ENCODE results near the gene EIF2D. TPM values are rescaled to one million over a fixed set of nuclear protein-coding genes. Genes with fewer than 3 reads are reported as not detected.
"Not testable (repeated sequence)": the region's sequence is repeated elsewhere in the genome, so short reads cannot be mapped to it uniquely, and the experiment has no call there.

EIF2D gene, protein sequence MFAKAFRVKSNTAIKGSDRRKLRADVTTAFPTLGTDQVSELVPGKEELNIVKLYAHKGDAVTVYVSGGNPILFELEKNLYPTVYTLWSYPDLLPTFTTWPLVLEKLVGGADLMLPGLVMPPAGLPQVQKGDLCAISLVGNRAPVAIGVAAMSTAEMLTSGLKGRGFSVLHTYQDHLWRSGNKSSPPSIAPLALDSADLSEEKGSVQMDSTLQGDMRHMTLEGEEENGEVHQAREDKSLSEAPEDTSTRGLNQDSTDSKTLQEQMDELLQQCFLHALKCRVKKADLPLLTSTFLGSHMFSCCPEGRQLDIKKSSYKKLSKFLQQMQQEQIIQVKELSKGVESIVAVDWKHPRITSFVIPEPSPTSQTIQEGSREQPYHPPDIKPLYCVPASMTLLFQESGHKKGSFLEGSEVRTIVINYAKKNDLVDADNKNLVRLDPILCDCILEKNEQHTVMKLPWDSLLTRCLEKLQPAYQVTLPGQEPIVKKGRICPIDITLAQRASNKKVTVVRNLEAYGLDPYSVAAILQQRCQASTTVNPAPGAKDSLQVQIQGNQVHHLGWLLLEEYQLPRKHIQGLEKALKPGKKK
- 41.2 TPM for total RNA-seq

DNA sequence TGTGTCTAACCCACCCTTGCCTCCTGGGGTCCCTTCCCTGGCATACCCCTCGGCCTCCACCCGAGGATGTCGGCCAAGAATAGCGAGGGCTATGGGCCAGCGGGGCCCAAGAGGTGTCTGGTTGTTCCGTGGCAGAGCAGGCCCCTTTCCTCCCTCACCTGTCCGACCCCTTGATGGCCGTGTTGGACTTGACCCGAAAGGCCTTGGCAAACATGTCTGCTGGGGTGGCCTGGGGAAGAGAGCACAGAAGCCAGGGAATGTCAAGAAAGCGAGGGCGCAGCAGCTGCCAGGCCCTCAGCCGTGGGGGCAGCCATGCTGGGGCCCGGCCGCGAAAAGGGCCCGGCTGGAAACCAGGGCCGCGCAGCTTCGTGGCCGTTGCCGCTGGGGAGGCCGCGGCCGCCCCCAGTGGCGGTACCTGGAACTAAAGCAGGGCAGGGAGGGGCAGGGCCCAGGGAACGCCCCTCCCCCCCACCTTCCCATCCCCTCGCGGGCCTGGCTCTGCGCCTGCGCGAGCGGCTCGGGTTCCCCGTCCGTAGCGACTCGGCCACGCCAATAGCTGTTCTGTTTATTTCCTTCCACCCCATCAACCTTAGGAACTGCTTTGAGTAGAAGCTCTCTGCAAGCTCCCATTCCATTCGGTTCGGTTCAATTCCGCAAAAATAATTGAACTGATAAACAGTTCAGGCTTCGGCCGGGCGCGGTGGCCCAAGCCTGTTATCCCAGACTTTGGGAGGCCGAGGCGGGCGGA is at the start of gene EIF2D:
Gene EIF2D, minus strand, starts transcription at position 337 of the 748 bp plus-strand sequence. Its CDS starts 123 bp downstream, at position 214.
- DNase-seq (ENCODE audit: low spot score) = peak; percentile 95

DNA sequence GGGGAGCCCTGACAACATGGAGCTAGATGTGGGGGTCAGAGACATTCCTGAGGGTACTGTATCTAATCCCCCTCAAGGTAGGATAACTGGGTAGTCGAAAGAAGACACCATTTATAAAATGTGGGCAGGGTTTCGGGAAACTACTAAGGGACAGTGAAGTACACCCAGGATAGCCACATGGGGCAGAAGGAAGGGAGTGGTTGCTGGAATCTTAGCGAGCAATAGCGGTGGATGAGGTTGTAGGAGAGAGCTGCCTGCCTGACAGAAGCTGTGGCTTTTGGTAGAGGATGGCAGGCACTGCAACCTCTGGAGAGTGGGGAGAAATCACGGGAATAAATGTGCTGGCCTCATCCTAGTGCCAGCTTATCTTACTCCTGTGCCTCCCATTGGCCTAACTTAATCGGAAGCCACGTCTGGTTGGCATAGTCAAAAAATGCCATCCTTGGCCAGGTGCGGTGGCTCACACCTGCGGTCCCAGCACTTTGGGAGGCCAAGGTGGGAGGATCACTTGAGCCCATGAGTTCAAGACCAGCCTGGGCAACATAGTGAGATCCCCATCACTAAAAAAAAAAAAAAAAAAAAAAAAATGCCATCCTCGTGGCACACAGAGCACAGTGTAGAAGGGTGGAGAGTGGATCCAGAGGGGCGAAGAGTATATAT is 49.0 kb upstream of the EIF2D start:
- no peak for DNase-seq (ENCODE audit: low spot score)

DNA sequence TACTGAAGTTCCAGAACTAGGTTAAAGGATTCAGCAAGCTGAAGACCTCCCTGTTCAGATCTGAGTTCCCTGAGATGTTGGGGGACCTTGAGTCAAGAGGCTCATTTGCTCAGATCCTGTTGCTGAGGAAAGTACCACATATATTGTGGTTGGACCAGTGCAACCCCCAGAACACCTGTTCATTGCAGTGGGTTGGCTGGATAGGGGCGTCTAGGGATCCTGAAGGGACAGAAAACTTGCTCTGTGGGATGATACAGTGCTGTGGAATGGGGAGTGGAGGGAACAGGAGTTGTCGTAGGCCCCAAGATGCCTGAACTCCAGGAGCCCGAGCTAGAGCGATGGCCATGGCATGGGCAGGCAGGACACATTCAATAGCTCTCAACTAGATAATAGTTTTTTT is 47.9 kb upstream of the EIF2D start:
- DNase-seq (ENCODE audit: low spot score) = no peak

DNA sequence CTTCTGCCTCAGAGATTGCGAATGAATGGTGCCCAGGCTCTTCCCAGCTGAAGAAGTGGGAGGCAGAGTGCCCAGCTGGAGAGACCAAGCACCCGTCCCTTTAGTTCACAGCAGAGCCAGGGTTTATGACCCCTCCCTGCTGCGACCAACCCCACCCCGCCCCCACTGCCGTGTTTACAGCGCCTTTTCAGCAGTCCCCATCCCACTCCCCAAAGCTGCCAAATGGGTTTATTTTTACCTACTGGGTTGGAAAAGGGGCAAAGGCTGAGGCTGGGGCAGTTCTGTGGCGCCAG is 46.7 kb upstream of the EIF2D start:
- DNase-seq (ENCODE audit: low spot score) = no peak

DNA sequence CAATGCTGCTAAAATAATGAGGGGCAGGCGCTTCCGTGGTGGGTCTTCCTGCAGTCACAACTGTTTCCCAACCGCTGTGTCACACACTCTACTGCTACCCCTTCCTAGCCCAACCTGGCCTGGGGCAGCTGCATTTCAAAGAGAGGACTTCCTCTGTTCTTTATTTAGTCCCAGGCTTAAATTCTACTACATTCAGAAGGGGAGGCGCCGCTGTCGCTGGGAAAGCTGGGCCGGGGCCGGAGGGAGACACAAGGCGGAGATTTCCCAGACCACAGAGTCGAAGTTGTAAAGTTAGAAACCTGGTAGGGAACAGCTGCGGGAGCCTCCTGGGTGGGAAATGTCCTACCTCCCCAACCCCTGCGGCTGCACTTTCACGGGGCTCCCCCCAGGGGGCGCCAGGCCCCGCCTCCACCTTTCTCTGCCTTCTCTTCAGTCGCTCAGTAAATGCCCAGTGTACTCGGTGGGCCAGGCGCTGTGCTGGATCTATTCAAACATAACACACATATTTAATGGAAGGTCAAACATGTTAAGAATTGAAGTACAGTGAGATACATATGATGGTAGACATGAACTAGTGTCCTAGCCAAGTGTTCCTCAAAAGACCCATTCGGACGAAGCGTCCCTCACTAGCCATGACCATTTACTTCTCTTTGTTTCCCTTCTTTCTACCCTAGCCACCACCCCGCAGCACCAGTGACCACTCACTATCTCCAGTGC is 46.2 kb upstream of the EIF2D start:
- DNase-seq (ENCODE audit: low spot score) = no peak

DNA sequence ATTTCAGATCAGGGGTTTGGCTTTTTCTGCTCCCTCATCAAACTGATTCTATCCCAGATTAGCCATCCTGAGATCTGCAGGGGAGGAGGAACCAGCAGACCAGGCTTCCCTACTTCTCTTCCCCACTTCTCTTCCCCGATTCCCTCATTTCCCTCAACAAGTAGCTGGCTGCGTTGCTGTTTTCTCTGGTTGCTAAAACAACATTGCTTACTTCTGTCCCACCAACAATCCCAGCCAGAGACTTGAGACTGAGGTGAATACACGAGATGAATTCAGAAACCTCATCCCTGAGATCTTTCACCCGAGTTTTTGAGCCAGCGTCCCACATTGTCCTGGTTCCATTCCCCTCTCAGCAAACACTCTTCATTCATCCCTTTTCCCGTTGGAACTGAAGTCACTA is 45.5 kb upstream of the EIF2D start:
- no peak for DNase-seq (ENCODE audit: low spot score)

DNA sequence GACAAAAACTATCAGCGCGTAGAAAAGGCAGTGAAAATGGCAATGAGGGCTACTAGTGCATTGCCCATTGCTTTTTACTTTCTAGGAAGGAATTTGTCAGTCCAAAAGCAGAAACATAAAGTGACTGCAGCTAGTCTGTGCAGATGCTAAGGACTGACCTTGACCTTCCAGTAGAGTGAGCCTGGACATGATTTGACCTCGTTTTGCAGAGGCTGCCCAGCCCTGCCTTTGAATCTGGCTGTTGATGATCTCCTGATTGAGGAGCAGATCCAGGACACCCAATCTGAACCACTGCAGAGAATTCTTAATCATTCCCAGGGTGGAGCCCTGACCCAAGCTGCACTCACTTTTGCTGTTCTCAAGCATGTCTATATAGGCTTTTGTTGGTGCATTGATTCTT is 44.7 kb upstream of the EIF2D start:
- no peak for DNase-seq (ENCODE audit: low spot score)

DNA sequence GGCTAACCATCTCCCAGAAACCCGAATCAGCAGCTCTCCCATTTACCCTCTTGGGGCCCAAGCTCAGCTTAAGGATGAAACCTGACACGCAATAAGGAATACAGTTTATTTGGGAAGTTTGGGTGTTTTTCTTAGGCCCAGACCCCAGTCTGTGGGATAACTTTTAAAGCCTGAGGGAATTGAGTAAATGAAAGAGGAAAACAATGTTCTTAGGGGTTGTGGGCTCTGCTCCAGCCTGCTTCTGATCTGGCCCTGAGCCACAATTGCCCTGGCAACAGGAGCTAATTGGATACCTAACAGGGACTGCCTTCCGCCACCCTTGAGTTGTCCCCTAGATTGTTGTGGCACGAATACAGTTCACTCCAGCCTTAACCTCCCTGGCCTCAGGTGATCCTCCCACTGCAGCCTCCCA is 43.2 kb upstream of the EIF2D start:
- DNase-seq (ENCODE audit: low spot score) = peak; percentile 34

DNA sequence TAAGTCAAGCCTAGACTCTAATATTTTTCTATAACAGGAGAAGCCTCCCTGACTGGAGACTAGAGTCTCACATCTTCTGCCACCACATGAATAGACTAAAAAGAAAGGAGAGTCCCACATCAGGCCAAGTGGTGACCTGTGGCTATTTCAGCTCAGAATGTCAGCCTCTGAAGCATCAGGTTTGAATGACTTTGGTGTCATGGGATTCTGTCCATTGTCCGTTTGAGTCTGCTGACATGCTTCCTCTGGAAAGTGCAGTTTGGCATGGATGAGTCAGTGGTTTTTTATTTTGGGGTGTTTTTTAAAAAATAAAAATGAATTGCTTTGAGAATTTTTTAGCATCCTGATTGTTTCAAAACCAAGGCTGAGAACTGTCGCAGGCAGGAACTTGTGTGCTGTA is 42.6 kb upstream of the EIF2D start:
- DNase-seq (ENCODE audit: low spot score) = no peak

DNA sequence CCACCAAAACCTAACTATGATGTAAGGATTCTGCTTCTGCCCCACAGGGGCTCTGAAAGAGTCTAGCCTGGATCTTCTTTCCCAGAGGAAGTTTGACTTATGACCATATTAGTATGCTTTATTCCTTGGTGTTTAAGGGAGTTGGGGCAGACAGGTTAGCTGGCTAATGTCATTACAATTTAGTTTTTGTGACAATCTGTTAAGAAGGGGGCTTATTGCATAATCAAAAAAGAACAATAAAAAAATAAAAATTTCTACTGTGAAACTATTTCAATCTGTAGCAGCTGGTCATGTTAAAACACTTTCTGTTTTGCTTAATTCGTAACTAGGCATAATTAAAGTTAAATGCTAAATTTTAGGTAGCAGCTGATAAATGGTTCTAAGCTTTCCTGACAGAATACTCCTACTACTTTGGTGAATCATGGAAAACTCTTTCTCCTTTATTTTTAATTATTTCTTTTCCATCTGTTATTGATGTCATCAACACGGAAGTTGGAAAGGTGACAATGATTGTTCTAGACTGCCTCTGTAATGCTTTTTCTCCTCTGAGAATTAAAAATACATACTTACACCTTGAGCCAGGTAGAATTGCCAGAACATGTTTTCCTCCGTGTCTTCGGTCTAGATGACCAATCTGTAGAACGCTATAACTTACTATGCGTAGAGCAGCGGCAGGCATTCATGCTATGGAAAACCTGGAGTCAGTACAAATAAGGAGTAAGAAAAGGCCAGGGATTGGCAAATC is 41.6 kb upstream of the EIF2D start:
- no peak for DNase-seq (ENCODE audit: low spot score)

DNA sequence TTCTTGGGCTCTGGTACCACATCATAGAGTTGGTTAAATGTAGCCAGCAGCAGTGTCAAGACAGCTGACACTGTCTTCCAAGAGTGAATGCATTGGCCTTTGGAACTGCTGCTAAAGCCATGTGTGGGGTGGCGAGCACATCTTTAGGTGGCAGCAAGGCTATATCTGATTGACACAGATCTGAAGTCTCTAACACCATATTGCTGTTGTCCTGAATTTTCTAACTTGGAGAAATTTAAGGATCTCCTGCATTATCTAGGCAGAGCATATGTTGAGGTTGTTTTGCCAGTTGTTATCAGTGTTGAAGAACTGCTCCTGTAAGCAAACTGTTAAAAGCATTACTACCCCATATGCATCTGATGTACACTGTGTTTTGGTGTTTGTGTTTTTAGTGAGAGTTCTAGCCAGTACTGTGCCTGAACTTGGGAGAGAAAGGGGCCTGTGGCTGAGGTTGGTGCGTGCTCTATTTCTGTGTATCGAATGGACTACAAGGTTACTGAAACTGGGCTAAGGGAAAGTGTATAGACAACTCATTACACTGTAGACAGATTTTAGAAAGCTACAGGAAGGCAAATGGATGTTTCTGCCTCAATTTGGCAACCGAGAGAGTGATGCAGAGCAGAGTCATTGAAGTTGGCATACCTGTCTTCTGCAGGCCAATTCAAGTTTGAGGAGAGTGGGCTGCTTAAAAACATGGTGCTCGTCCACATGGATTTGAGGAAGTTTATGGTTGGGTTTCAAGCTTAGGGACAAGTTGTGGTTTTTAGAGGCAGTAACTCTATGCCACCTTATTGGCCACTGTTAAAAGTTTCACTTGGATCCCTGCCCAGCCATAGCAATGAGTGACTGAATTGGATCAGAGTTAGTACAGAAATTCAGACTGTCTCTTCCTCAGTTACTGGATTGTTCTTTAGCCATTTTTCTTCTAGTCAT is 40.0 kb upstream of the EIF2D start:
- peak; percentile 49 for DNase-seq (ENCODE audit: low spot score)

DNA sequence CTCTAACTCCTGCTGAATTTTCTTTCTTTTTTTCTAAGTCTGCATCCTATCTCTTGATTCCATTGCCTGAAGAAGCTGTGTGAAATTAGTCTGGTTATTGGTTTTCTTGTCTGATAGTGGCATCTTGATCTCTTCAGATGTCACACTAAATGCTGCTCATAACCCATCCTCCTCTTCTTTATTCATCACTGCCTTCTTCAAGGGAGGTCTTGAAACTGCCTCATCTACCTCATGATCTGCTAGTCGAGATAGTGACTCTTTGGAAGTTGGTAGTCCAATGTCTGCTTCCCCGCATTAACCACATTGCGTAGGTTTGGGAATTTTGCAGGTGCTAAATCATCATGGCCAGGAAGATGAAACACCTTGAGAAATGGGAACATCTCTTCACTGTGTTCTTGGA is 38.7 kb upstream of the EIF2D start:
- no peak for DNase-seq (ENCODE audit: low spot score)

DNA sequence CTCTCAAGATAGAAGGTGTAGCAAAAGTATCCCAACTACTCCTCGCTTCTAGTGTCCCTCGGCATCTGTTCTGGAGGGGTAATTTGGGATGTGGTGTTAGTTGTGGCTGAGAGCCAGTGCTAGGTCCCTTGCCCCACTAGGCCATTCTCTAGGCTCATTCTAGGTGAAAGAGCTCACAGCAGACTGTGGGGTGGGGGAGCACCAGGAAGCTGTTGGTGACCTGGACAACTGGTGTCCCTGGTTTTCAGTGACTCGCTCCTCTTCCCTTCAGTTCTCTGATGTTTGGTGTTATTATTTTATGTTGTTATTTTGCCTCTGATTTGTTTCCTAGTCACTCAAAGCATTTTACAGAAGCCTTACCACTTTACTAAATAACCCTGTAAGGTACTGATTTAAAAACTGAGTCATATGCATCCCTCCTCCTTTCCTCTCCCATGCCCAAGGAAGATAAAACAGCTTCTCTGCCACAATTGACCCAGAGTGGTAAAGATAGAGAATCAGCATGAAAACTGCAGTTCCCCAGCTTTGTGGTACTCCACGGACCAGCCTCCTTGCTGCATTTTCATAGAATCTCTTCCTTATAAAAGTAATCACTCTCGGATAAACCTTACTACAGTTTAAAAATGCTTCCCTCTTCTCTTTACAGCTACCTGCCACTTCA is 37.1 kb upstream of the EIF2D start:
- no peak for DNase-seq (ENCODE audit: low spot score)

DNA sequence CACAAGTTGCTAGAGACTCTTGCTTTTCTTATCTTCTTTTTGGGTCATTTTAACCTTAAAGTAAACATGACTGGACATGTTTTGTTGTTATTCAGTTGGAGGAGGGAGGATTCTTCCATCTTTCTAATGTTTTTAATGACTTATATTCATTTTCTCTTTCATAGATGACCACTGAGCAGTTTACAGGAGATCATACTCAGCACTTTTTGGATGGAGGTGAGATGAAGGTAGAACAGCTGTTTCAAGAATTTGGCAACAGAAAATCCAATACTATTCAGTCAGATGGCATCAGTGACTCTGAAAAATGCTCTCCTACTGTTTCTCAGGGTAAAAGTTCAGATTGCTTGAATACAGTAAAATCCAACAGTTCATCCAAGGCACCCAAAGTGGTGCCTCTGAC is 35.0 kb upstream of the EIF2D start:
- no peak for DNase-seq (ENCODE audit: low spot score)

DNA sequence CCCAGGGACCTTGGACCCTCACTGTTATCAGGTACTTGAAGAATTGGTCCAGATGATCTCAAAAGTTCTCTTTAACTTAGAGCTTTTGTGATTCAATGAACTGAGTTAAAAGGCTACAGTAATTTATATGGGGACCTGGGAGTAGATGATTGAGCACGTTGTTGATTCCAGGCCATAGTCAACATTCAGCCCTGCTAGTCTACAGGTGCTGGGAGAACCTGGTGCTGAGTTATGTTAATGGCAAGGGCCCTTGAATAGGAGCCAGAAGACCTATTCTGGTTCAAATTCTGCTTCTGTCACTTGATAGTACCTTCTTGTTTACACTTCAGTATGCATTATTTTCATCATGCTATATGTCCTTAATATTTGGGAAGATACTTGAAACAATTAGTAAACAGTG is 34.2 kb upstream of the EIF2D start:
- DNase-seq (ENCODE audit: low spot score) = no peak

DNA sequence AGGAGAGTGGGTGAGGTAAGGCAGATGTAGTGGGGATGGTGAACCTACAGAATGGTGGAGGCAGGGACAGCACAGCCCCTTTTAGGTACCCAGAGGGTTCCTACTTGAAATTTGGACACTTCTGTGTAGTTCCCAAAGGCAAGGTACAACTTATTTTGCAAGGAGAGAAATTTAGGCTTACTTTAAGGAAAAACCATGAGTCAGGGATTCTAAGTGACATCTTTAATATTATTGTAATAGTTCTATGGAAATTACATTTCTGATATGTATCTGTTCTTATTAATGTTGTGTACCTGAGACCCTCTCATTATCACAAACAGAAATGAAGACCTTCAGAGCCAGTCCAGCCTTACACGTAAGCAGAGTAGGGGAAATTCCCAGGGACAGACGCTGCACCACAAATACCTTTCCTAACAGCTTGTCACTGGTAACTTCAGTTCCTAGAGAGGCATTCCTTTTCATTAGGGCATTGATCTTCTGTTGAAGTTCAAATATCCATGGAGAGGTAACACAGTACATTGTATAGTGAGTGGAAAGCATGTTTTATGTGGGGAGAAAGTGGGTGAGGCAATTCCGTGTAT is 30.9 kb upstream of the EIF2D start:
- DNase-seq (ENCODE audit: low spot score) = no peak

DNA sequence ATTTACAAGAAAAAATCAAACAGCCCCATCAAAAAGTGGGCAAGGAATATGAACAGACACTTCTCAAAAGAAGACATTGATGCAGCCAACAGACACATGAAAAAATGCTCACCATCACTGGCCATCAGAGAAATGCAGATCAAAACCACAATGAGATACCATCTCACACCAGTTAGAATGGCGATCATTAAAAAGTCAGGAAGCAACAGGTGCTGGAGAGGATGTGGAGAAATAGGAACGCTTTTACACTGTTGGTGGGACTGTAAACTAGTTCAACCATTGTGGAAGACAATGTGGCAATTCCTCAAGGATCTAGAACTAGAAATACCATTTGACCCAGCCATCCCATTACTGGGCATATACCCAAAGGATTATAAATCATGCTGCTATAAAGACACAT is 29.8 kb upstream of the EIF2D start:
- DNase-seq (ENCODE audit: low spot score) = not testable (repeated sequence)

DNA sequence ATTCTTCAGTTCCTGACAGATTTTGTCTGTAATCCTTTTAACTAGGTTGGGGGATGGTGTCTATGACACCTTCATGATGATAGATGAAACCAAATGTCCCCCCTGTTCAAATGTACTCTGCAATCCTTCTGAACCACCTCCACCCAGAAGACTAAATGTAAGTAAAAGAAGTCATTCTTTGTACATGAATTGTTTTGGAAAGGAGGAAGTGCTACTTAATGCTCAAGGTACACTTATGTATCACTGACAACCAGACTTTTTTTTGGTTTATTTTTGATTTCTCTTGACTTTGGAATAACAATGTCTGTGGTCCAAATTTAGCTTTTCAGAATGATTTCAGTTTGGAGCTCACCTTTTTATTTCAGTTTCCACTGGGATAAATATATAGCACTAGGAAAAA is 25.3 kb upstream of the EIF2D start:
- no peak for DNase-seq (ENCODE audit: low spot score)

DNA sequence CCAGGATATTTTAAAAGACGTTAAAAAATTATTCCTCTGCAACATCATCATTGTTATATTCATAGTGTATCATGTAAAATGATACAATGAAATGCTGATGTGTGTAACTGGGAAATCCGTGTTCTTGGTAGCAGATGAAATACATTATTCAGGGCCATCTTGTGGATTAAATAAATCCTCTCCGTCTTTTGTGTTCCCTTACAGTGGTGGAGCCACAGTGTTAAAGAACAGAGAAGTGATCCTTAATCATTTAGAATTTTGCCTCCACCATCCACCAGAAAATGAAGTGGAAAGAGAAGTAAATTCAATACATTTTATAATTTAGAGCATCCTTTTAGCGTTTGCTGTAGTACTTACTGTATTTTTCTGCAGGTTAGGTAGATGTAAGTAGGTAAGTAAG is 24.4 kb upstream of the EIF2D start:
- DNase-seq (ENCODE audit: low spot score) = no peak
